Measurements from ENCODE around the gene TMEM163.
"Not testable (repeated sequence)": the region's sequence is repeated elsewhere in the genome, so short reads cannot be mapped to it uniquely, and the experiment has no call there.

TMEM163 gene

DNA sequence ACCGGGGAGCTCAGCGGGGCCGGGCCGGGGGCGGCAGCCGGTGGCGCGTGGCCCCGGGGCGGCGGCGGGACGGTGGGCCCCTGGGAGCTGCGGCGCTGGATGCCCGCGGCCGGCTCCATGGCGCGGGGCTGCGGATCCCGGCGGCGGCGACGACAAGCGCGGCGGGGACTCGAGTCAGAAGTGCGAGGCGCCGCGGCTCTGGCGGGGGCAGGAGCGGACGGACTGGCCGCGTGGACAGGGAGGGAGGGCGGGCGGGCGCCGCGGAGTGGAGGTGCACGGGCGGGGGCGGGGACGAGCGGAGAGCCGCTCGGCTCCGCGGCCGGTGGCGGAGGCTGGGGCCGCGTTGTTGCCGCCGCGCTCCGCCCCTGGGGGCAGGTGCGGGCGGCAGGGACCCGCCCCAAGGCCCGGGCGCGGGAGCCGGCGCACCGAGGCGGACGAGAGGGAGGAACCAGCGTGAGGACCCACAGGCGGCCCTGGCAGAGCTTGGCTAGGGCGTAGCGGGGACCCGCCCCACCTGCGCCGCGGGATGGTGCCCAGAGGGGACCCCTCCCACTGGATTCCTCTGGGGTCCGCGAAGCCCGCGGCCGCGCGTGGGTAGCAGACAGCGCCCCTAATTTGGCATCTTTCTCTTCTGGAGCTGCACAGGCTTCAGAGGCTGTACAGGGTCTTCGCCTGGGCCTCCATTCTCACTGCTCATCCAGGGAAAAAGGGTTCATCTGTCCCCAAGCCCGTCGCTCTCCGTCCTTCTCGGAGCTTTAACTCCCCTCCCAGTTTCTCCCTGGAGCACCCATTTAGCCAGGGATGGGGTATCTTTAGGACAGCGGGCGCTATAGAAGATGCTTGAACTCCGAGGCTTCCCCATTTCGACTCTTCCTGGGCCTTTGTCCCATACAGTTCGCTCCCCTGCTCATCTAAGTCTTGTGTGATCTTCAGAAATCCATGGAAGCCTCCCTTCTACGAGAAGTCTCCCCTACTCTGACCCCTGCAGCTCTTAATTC lies at the start of gene TMEM163:
TMEM163 (minus strand) TSS at position 184 of the 998 bp plus-strand sequence.
- no peak for FAIRE-seq

DNA sequence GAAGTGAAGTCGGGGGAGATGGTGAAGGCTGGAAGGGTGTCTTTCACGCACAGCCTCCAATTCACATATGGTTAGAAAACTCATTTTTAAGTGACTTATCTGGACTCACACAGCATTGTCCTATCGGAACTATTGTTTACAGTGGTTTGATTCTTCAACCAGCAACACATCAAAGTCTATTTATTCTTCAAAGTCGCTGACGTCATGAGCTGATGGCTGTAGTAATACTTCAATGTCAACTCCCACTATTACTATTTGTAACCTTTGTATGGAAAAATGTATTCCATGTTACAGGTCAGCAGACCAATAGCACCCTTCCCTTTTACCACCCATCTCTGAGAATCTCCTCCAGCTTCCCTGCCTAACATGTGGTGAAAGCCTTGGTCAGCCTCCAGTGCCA lies 47.8 kb upstream of the TMEM163 start:
- no peak for FAIRE-seq

GRCh38 chr2:134765987-134766386 lies 47.2 kb upstream of the TMEM163 start:
- FAIRE-seq = no peak

DNA sequence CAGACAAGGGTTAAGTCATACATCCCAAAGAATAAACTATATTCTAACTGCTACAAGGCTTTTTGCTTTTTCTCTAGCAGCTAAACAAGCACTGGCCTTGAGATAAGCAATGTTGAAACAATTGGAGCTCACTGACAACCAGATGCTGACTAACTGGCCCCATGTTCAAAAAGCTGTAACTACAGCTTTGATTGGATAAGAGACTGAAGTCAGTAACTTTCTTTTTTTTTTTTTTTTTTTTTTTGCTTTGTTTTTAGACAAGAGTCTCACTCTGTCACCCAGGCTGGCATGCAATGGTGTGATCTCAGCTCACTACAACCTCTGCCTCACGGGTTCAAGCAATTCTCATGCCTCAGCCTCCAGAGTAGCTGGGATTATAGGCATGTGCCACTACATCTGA lies 45.4 kb upstream of the TMEM163 start:
- FAIRE-seq = peak; percentile 56

DNA sequence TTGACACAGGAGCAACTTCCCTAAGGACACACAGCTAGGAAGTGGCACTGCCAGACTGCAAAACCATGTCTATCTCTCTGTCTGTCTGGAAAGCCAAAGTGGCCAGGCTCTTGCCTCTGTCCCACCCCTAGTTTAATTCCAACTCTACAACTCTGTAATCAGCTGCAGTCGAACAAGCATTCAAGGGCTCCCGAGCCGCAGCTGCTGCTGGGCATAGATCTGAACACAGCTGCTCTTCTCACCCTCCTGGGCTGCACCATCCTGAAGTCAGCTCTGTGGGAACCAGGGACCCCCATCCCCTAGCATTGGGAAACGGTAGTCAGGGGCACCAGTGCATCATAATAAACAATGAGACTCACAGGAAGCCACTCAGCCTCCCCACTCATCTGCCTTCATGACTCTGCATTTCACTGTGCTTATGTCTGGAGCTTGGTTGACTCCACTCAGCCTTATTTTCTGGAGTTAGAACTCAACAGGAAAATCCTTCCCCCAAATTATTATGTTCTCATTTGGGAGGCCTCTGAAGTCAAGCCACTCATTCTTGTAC lies 44.4 kb upstream of the TMEM163 start:
- no peak for FAIRE-seq

GRCh38 chr2:134762508-134762907 lies 43.7 kb upstream of the TMEM163 start:
- no peak for FAIRE-seq

DNA sequence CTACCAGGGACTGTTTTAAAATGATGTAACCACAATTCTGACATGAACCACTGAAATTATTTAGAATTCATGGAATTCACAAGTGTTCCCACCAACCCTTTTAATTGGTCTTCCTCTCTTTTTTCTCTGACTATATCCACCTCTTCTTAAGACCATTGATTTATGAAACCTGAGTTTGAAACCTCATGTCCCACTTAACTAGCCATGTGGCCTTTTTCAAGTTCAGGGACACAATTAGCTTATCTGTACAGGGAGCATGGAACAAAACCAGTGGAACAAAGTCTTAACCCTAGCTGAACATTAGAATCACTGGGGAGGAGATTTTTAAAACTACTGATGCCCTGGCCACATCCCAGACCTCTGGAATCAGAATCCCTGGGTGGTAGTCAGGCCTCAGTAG lies 41.6 kb upstream of the TMEM163 start:
- no peak for FAIRE-seq

GRCh38 chr2:134758633-134759032 lies 39.8 kb upstream of the TMEM163 start:
- FAIRE-seq = no peak

DNA sequence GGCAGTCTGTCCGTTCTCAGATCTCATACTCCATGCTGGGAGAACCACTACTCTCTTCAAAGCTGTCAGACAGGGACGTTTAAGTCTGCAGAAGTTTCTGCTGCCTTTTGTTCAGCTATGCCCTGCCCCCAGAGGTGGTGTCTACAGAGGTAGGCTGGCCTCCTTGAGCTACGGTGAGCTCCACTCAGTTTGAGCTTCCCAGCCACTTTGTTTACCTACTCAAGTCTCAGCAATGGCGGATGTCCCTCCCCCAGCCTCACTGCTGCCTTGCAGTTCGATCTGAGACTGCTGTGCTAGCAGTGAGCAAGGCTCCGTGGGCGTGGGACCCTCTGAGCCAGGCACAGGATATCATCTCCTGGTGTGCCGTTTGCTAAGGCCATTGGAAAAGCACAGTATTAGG lies 33.2 kb upstream of the TMEM163 start:
- not testable (repeated sequence) for FAIRE-seq

DNA sequence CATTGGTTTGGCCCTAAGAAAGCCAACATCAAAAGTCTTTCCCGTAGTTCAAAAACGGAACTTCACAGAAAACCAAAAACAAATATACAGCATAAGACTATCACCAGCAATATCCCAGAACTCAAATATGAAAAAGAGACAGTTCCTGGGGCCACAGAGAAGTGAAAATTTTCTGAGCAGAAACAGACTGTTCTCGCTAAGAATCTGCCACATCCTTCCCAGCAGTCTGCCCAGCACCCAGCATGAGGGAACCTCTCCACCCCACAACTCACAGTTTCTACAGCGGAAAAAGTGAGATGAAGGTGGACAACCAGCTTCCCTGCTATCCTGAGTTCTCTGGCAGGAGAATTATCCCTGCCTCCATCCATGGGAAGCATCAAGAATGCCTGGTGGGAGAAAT lies 26.7 kb upstream of the TMEM163 start:
- no peak for FAIRE-seq

DNA sequence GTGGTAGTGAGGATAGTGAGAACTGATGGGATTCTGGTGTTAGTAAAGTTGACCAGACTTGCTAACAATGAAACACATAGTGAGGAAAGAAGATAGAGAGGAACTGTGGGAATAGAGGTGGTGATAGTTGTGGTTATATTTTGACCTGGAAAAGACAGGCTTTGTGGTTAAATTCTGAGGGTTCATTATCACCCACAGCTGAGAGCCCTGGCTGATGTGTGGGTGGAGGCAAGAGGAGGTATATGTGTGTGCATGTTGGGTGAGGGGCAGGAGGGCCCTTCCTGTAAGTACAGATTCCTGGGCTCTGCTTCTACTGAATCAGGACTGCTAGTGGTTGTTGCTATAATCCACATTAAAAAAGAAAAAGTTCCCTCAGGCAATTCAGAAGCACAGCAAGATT lies 26.2 kb upstream of the TMEM163 start:
- FAIRE-seq = no peak

DNA sequence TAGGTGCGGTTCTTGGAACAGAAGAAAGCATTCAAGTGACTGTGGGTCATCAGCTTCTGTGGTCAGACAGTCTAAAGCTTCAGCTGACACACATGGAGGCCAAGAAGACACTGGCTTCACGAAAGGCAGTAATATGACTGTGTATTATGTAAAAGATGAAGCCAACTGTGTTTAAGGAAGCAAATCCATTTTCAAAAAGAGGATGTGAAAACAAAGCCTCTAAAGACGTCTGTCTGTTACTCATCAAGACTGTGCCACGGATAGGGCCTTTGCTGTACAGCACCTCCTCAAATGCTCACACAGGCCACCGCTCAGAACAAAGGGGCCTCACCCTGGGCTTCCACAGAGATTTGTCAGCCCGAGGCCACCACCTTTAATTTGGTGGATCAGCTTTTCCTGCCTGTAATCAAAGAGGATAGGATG lies 21.1 kb upstream of the TMEM163 start:
- no peak for FAIRE-seq

DNA sequence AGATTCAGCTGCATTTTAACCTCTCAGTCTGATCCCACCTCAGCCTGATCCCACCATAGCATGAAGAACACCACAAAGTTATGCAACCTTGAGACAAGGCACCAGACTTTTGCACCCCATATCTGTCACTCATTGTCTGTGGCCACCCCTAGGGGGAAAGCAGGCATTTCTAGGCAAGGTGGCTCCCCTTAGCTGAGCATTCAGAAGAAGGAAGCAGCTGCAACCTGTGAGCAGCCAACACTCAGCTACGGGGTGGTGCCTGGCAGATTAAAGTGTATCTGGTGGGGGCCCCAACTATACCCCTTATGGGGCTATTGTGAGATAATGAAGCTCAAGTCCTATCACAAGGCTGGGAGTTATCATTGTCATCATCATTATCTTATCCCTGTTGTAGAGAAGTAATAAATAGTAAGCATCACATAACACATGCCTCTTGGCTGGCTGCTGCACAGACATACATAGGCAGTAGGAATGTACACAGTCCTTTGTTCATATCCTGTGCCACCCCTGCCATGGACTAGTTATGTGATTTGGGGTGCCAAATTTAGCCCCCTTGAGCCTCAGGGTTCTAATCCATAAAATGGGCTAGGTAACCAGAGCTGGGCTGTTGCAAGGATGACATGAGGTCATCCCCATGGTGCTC lies 20.6 kb upstream of the TMEM163 start:
- FAIRE-seq = no peak

GRCh38 chr2:134738141-134738870 lies 19.5 kb upstream of the TMEM163 start:
- FAIRE-seq = no peak

- FAIRE-seq = no peak
Observed at GRCh38 chr2:134737671-134738070, 18.9 kb upstream of the TMEM163 start.

- FAIRE-seq = no peak
Observed at GRCh38 chr2:134736167-134736880, 17.5 kb upstream of the TMEM163 start.

GRCh38 chr2:134728163-134728562 lies 9.4 kb upstream of the TMEM163 start:
- FAIRE-seq = no peak

DNA sequence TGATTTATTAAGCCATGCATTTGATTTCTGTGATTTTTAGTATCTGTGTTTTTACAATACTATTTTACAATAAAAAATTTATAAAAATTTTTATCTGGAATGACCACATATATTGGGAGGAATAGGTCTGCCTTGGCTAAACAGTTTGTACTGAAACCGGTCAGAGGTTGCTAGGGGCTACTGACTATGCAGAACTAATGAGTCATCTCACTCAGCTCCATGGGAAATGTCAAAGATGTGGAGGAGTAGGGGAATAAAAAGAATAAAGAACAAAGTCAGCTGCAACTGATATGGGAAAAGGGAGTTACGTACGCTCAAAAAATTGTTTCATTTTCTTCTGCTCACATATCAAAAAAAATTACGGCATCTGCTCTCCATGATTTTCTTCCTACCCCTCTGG lies 8.6 kb upstream of the TMEM163 start:
- peak; percentile 86 for FAIRE-seq

GRCh38 chr2:134726645-134727044 lies 7.8 kb upstream of the TMEM163 start:
- FAIRE-seq = no peak

DNA sequence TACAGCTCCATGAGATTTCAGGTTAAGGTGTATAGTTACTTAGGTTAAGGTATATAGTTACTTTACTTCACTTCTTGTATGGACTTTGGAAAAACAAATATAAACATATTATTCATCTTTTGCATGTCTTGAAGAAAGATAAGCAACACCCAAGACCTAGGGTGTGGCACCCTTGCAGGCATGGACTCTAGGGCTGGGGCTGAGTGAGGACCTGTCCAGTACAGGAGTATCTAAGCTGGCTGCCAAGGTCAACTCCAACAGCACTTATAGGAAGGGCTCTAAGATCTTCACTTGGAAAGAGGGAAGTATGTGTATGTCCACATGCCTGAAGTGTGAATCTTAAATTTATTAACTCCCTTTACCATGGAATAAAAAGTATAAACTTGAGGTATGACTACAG lies 7.1 kb upstream of the TMEM163 start:
- FAIRE-seq = no peak

DNA sequence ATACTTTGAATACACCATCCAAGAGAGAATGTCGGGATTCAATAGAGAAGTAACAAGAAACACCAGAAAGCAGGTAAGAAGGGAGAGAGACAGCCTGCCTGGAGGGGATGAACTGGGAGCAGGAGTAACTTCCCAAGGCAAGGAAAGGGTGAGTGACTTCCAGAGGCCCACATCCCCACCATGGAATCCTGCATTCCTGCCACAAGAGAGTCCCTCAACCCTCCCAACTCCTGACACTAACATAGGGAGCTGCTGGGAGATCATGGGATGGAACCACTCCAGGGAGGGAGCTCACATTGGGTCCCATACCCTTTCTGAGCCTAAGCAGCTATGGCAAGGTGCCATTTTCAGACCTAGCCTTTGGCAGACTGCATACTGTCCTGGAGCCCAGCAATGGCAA lies 5.5 kb upstream of the TMEM163 start:
- FAIRE-seq = no peak

- not testable (repeated sequence) for FAIRE-seq
Observed at GRCh38 chr2:134723742-134724141, 4.9 kb upstream of the TMEM163 start.

All from islet of Langerhans (tissue), 1 donor.